HEK293 (cell line): ENCODE data around the gene KCND2.

Experiments used
- CTCF ChIA-PET: fragments of 350-600 bp; formaldehyde crosslinking; extraction: SDS; loops from one replicate; lab custom pipeline; 2021; ENCODE audit warnings: antibody characterized with exemption; lab: Yijun Ruan, JAX
- POLR2A ChIA-PET: fragments of 300-600 bp; formaldehyde crosslinking; extraction: SDS; loops from one replicate; lab custom pipeline; 2020; ENCODE audit warnings: antibody characterized with exemption, inconsistent platforms; lab: Yijun Ruan, JAX
- H3K27ac ChIP-seq: fragments of 200-500 bp; sonication (Bioruptor generic); 2 replicates; pipeline ENCODE4 v1.5.1; 2014; ENCODE audit warnings: low read depth, low read length, control low read depth, inconsistent platforms; ENCODE audit errors: extremely low read depth
- H3K36me3 ChIP-seq, 2 experiments: fragments of 200-500 bp in 1 of 2; sonication (Bioruptor generic) in 1 of 2; 1 replicate in 1 of 2; 2 replicates in 1 of 2; pipeline ENCODE4 v1.5.1; 2014 to 2017; ENCODE audit warnings: inconsistent platforms in 2 of 2, low read length in 2 of 2; ENCODE audit not compliant: control insufficient read depth in 2 of 2, insufficient read depth in 1 of 2
- H3K4me1 ChIP-seq: fragments of 200-500 bp; sonication (Bioruptor generic); 2 replicates; pipeline ENCODE4 v1.5.1; 2014; ENCODE audit warnings: mild to moderate bottlenecking, low read length, inconsistent platforms; ENCODE audit not compliant: control insufficient read depth, insufficient read depth
- H3K4me3 ChIP-seq: 2 replicates; pipeline ENCODE4 v1.5.1; 2011; ENCODE audit warnings: low read depth, mild to moderate bottlenecking, control low read depth, low read length, moderate library complexity
- H3K9me3 ChIP-seq: fragments of 200-500 bp; sonication (Bioruptor generic); 2 replicates; pipeline ENCODE4 v1.5.1; 2014; ENCODE audit warnings: low read depth, low read length, inconsistent platforms; ENCODE audit not compliant: control insufficient read depth, insufficient read depth
- ATF2 ChIP-seq: fragments of 450-650 bp; formaldehyde crosslinking; IDR thresholded peaks from 2 replicates; pipeline ENCODE4 v1.5.1; 2016; ENCODE audit warnings: missing biosample characterization, missing genetic modification characterization, low read depth
- GFI1B ChIP-seq: fragments of 450-650 bp; formaldehyde crosslinking; IDR thresholded peaks from 2 replicates; pipeline ENCODE4 v1.5.1; 2016; ENCODE audit warnings: missing biosample characterization, missing genetic modification characterization
- GLI4 ChIP-seq: fragments of 450-650 bp; formaldehyde crosslinking; IDR thresholded peaks from 2 replicates; pipeline ENCODE4 v1.5.1; 2016; ENCODE audit warnings: missing biosample characterization, missing genetic modification characterization
- IKZF3 ChIP-seq: fragments of 450-650 bp; IDR thresholded peaks from 2 replicates; pipeline ENCODE4 v1.5.0; 2018; ENCODE audit warnings: missing biosample characterization, mild to moderate bottlenecking, missing genetic modification characterization, moderate library complexity
- SALL2 ChIP-seq: fragments of 450-650 bp; formaldehyde crosslinking; IDR thresholded peaks from 2 replicates; pipeline ENCODE4 v1.5.0; 2017; ENCODE audit warnings: missing biosample characterization, mild to moderate bottlenecking, missing genetic modification characterization, borderline replicate concordance
- SETDB1 ChIP-seq: IDR thresholded peaks from one replicate; pipeline ENCODE4 v1.6.1; 2017; ENCODE audit warnings: mild to moderate bottlenecking, low read length, moderate library complexity, mixed read lengths; ENCODE audit not compliant: insufficient read length
- TCF7L2 ChIP-seq: IDR thresholded peaks from 2 replicates; pipeline ENCODE4 v1.6.1; 2011; ENCODE audit warnings: low read depth, mild to moderate bottlenecking, inconsistent platforms, low read length, moderate library complexity, borderline replicate concordance
- ZBTB8A ChIP-seq: fragments of 450-650 bp; formaldehyde crosslinking; IDR thresholded peaks from 2 replicates; pipeline ENCODE4 v1.5.1; 2016; ENCODE audit warnings: missing biosample characterization, missing genetic modification characterization
- ZNF16 ChIP-seq: fragments of 450-650 bp; formaldehyde crosslinking; IDR thresholded peaks from 2 replicates; pipeline ENCODE4 v1.5.1; 2016; ENCODE audit warnings: low read depth, missing biosample characterization, missing genetic modification characterization
- ZNF223 ChIP-seq: fragments of 450-650 bp; formaldehyde crosslinking; IDR thresholded peaks from 2 replicates; pipeline ENCODE4 v1.5.1; 2016; ENCODE audit warnings: missing biosample characterization, missing genetic modification characterization
- ZNF23 ChIP-seq: fragments of 450-650 bp; formaldehyde crosslinking; IDR thresholded peaks from 2 replicates; pipeline ENCODE4 v1.5.1; 2016; ENCODE audit warnings: missing biosample characterization, missing genetic modification characterization, borderline replicate concordance
- ZNF248 ChIP-seq: fragments of 450-650 bp; formaldehyde crosslinking; IDR thresholded peaks from 2 replicates; pipeline ENCODE4 v1.5.1; 2017; ENCODE audit warnings: missing biosample characterization, missing genetic modification characterization
- ZNF350 ChIP-seq: fragments of 450-650 bp; formaldehyde crosslinking; IDR thresholded peaks from 2 replicates; pipeline ENCODE4 v1.5.0; 2017; ENCODE audit warnings: missing biosample characterization, mild to moderate bottlenecking, missing genetic modification characterization
- ZNF433 ChIP-seq: fragments of 450-650 bp; formaldehyde crosslinking; IDR thresholded peaks from 2 replicates; pipeline ENCODE4 v1.5.1; 2016; ENCODE audit warnings: missing biosample characterization, missing genetic modification characterization, low read depth
- ZNF510 ChIP-seq: fragments of 450-650 bp; formaldehyde crosslinking; IDR thresholded peaks from 2 replicates; pipeline ENCODE4 v1.5.1; 2018; ENCODE audit warnings: mild to moderate bottlenecking, missing genetic modification characterization, missing biosample characterization; ENCODE audit not compliant: insufficient replicate concordance
- ZNF600 ChIP-seq: fragments of 450-650 bp; formaldehyde crosslinking; IDR thresholded peaks from 2 replicates; pipeline ENCODE4 v1.5.1; 2016; ENCODE audit warnings: missing biosample characterization, missing genetic modification characterization
- ZNF621 ChIP-seq: fragments of 450-650 bp; formaldehyde crosslinking; IDR thresholded peaks from 2 replicates; pipeline ENCODE4 v1.5.1; 2017; ENCODE audit warnings: missing biosample characterization, missing genetic modification characterization
- ZNF677 ChIP-seq: fragments of 450-650 bp; IDR thresholded peaks from 2 replicates; pipeline ENCODE4 v1.5.0; 2018; ENCODE audit warnings: missing biosample characterization, mild to moderate bottlenecking, missing genetic modification characterization, moderate library complexity
- ZNF776 ChIP-seq: fragments of 450-650 bp; formaldehyde crosslinking; IDR thresholded peaks from 2 replicates; pipeline ENCODE4 v1.5.0; 2017; ENCODE audit warnings: missing biosample characterization, missing genetic modification characterization, borderline replicate concordance
- ZNF792 ChIP-seq: fragments of 450-650 bp; formaldehyde crosslinking; IDR thresholded peaks from 2 replicates; pipeline ENCODE4 v1.5.1; 2016; ENCODE audit warnings: missing biosample characterization, missing genetic modification characterization
- ZSCAN23 ChIP-seq: fragments of 450-650 bp; formaldehyde crosslinking; IDR thresholded peaks from 2 replicates; pipeline ENCODE4 v1.5.1; 2016; ENCODE audit warnings: missing biosample characterization, missing genetic modification characterization
- ZSCAN5A ChIP-seq: fragments of 450-650 bp; formaldehyde crosslinking; IDR thresholded peaks from 2 replicates; pipeline ENCODE4 v1.5.1; 2016; ENCODE audit warnings: missing biosample characterization, missing genetic modification characterization
- TF ChIP-seq, protein P1 (sequence below): fragments of 450-650 bp; formaldehyde crosslinking; conservative IDR thresholded peaks from 2 replicates; pipeline ENCODE4 v1.5.1; 2016; ENCODE audit warnings: low read depth, missing biosample characterization, missing genetic modification characterization

Gene KCND2

DNA sequence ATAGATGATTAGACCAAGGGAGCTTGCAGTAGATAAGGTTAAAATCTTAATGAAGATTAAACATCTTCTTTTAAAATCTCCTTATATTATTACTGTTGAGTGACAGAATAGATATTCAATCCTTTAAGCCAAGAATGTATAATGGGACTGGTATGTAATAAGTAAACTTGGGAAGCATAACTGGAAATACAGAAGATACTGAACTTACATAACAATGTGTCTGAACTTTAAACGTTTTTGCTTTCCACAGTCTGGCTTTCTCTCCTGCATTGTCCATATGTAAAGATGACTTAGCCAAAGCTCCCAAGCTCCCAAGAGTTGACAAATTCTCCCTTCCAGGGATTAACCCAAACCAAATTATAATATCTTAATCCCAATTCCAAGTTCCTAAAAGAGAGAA is 129.8 kb downstream of the KCND2 start:
- CTCF ChIA-PET, result no interaction called here

DNA sequence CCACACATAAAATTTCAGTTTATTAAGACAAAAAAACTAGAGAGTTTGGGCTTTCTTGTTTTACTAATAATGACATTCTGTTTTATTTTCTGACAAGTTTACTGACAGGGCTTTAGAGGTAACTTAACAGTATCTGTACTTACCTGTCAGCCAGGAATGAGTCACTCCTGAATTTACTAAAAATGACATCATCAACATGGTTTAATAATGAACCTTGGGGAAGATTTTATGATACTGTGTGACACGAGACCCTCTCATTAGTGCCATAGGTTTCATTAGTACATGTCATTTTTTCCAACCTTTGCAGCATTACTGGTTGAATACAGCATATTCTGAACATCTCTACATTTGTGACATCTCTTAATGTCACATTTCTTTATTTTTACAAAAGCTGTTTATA is 131.1 kb downstream of the KCND2 start:
- Histone ChIP-seq H3K36me3 (no peaks in the 10 kb centered on the region), H3K27ac (no peak overlapping the region), H3K4me1 (no peaks in the 10 kb centered on the region), H3K4me3 (no peak overlapping the region), H3K9me3 (no peaks in the 10 kb centered on the region)
- ChIA-PET CTCF (interaction anchor here (0.6 kb wide), 1 partner anchor 1551 kb away, joined by 3 read pairs; no protein-coding TSS in a partner anchor), POLR2A (no interaction called here)
- TF ChIP-seq IKZF3 (tag by site-specific recombination) (no peak), ZNF16 (no peak), ATF2 (tag by site-specific recombination) (peak; percentile 63; the same call in 1 of the 2 replicates), ZNF510 (tag by site-specific recombination) (no peak), SALL2 (tag by site-specific recombination) (no peak), ZNF776 (tag by site-specific recombination) (no peak)

More for the DNA sequence above, 129.8 kb downstream of the KCND2 start:
- TF ChIP-seq TCF7L2 (no peak), ZNF248 (no peak), ZSCAN23 (tag by site-specific recombination) (no peak), ZBTB8A (tag by site-specific recombination) (no peak), SETDB1 (no peak)
- TF ChIP-seq, all 188 proteins: peak for 0
- no peaks in the 10 kb centered on the region for H3K9me3 ChIP-seq
- POLR2A ChIA-PET, result no interaction called here
- no peak overlapping the region for H3K27ac ChIP-seq
- no peaks in the 10 kb centered on the region for H3K36me3 ChIP-seq
- H3K4me3 ChIP-seq, result no peak overlapping the region
- H3K4me1 ChIP-seq, result no peaks in the 10 kb centered on the region

GRCh38 chr7:120405652-120406051 is 132.7 kb downstream of the KCND2 start:
- Histone ChIP-seq H3K36me3 (no peaks in the 10 kb centered on the region), H3K9me3 (no peaks in the 10 kb centered on the region), H3K4me3 (no peak overlapping the region), H3K4me1 (no peaks in the 10 kb centered on the region), H3K27ac (no peak overlapping the region)
- POLR2A ChIA-PET, result no interaction called here
- CTCF ChIA-PET, result no interaction called here
- TF ChIP-seq ZSCAN5A (tag by site-specific recombination) (no peak), GFI1B (no peak), ZNF248 (no peak), ZNF433 (tag by site-specific recombination) (no peak), ZNF677 (tag by site-specific recombination) (no peak), ZNF23 (tag by site-specific recombination) (no peak), ZNF223 (no peak), ZNF350 (tag by site-specific recombination) (no peak), ZNF600 (tag by site-specific recombination) (no peak), ZNF792 (tag by site-specific recombination) (no peak), ZNF621 (tag by site-specific recombination) (no peak), GLI4 (tag by site-specific recombination) (no peak)
- TF ChIP-seq, protein P1, sequence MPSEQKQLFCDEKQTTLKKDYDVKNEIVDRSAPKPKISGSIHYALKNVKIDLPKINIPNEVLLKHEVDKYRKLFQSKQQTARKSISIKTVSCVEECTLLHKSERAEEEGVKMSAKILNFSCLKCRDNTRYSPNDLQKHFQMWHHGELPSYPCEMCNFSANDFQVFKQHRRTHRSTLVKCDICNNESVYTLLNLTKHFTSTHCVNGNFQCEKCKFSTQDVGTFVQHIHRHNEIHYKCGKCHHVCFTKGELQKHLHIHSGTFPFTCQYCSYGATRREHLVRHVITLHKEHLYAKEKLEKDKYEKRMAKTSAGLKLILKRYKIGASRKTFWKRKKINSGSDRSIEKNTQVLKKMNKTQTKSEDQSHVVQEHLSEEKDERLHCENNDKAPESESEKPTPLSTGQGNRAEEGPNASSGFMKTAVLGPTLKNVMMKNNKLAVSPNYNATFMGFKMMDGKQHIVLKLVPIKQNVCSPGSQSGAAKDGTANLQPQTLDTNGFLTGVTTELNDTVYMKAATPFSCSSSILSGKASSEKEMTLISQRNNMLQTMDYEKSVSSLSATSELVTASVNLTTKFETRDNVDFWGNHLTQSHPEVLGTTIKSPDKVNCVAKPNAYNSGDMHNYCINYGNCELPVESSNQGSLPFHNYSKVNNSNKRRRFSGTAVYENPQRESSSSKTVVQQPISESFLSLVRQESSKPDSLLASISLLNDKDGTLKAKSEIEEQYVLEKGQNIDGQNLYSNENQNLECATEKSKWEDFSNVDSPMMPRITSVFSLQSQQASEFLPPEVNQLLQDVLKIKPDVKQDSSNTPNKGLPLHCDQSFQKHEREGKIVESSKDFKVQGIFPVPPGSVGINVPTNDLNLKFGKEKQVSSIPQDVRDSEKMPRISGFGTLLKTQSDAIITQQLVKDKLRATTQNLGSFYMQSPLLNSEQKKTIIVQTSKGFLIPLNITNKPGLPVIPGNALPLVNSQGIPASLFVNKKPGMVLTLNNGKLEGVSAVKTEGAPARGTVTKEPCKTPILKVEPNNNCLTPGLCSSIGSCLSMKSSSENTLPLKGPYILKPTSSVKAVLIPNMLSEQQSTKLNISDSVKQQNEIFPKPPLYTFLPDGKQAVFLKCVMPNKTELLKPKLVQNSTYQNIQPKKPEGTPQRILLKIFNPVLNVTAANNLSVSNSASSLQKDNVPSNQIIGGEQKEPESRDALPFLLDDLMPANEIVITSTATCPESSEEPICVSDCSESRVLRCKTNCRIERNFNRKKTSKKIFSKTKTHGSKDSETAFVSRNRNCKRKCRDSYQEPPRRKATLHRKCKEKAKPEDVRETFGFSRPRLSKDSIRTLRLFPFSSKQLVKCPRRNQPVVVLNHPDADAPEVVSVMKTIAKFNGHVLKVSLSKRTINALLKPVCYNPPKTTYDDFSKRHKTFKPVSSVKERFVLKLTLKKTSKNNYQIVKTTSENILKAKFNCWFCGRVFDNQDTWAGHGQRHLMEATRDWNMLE, result no peak
